Measurements from ENCODE around the gene CST9L. TPM values are rescaled to one million over a fixed set of nuclear protein-coding genes. Genes with fewer than 3 reads are reported as not detected.

Gene CST9L
- polyA plus RNA-seq, 1 donor (not counting 4 experiments of a cell fraction or from before 2014, with no cell fraction given): not detected

- H3K4me2 ChIP-seq (ENCODE audit: control insufficient read depth, extremely low read depth, insufficient read depth, low read depth, low read length): no peak overlapping the region
- H3K9me3 ChIP-seq (ENCODE audit: control insufficient read depth, low read depth, low read length): no peaks in the 10 kb centered on the region
- no peaks in the 10 kb centered on the region for H3K36me3 ChIP-seq (ENCODE audit: control insufficient read depth in 2 of 2, extremely low read depth in 1 of 2, insufficient read depth in 2 of 2, low read length in 2 of 2)
- H3K4me3 ChIP-seq (ENCODE audit: control insufficient read depth in 2 of 3, extremely low read depth in 1 of 3, insufficient read depth in 2 of 3, low read depth in 1 of 3, low read length in 3 of 3): no peak overlapping the region
- peaks cover 4% of the 10 kb centered on the region for H3K4me1 ChIP-seq (ENCODE audit: control insufficient read depth, extremely low read depth, insufficient read depth, low read length)
- no peak for DNase-seq (ENCODE audit: low read depth, low spot score)
- H3K27ac ChIP-seq (ENCODE audit: control insufficient read depth, insufficient read depth, low read length): no peak overlapping the region
- H4K20me1 ChIP-seq (ENCODE audit: control insufficient read depth, extremely low read depth, insufficient read depth, low read length): no peaks in the 10 kb centered on the region
- no peak overlapping the region for H3K9ac ChIP-seq (ENCODE audit: control insufficient read depth, extremely low read depth, insufficient read depth, low read length)
- H3K9me1 ChIP-seq (ENCODE audit: control insufficient read depth, extremely low read depth, insufficient read depth, low read length): no peaks in the 10 kb centered on the region
- no peaks in the 10 kb centered on the region for H3K27me3 ChIP-seq (ENCODE audit: control insufficient read depth, extremely low read depth, insufficient read depth, low read length)
- H2AFZ ChIP-seq (ENCODE audit: control insufficient read depth, low read length): no peak overlapping the region
- FAIRE-seq: no peak
- no peaks in the 10 kb centered on the region for H3K79me2 ChIP-seq (ENCODE audit: control insufficient read depth, insufficient read depth, low read length)
- no peak for TF ChIP-seq EZH2 (IDR thresholded peaks at IDR 0.05; ENCODE audit: low read length)
- no peak for TF ChIP-seq CTCF (optimal IDR thresholded peaks at IDR 0.05 in 1 of 3, IDR thresholded peaks at IDR 0.05 in 1 of 3, conservative IDR thresholded peaks at IDR 0.05 in 1 of 3; ENCODE audit: extremely low read depth in 1 of 3, insufficient read depth in 2 of 3, low read length in 3 of 3)
- dilution Hi-C loops (cut with MboI; ENCODE audit: extremely low pct_ligation_motif_present, low sequenced_read_pairs): no loop called here
Measured at GRCh38 chr20:23548408-23548807, 19.9 kb downstream of the CST9L start.

GRCh38 chr20:23547613-23548012 lies 20.7 kb downstream of the CST9L start:
- Histone ChIP-seq H3K9me3 (ENCODE audit: control insufficient read depth, low read depth, low read length) (no peaks in the 10 kb centered on the region), H3K4me2 (ENCODE audit: control insufficient read depth, extremely low read depth, insufficient read depth, low read depth, low read length) (no peak overlapping the region), H3K9ac (ENCODE audit: control insufficient read depth, extremely low read depth, insufficient read depth, low read length) (no peak overlapping the region), H3K27me3 (ENCODE audit: control insufficient read depth, extremely low read depth, insufficient read depth, low read length) (no peaks in the 10 kb centered on the region), H3K9me1 (ENCODE audit: control insufficient read depth, extremely low read depth, insufficient read depth, low read length) (no peaks in the 10 kb centered on the region), H3K36me3 (ENCODE audit: control insufficient read depth in 2 of 2, extremely low read depth in 1 of 2, insufficient read depth in 2 of 2, low read length in 2 of 2) (no peaks in the 10 kb centered on the region), H3K4me1 (ENCODE audit: control insufficient read depth, extremely low read depth, insufficient read depth, low read length) (peaks cover 4% of the 10 kb centered on the region), H4K20me1 (ENCODE audit: control insufficient read depth, extremely low read depth, insufficient read depth, low read length) (no peaks in the 10 kb centered on the region), H3K27ac (ENCODE audit: control insufficient read depth, insufficient read depth, low read length) (no peak overlapping the region), H3K79me2 (ENCODE audit: control insufficient read depth, insufficient read depth, low read length) (no peaks in the 10 kb centered on the region), H2AFZ (ENCODE audit: control insufficient read depth, low read length) (no peak overlapping the region), H3K4me3 (ENCODE audit: control insufficient read depth in 2 of 3, extremely low read depth in 1 of 3, insufficient read depth in 2 of 3, low read depth in 1 of 3, low read length in 3 of 3) (no peak overlapping the region)
- no peak for TF ChIP-seq CTCF (optimal IDR thresholded peaks at IDR 0.05 in 1 of 3, IDR thresholded peaks at IDR 0.05 in 1 of 3, conservative IDR thresholded peaks at IDR 0.05 in 1 of 3; ENCODE audit: extremely low read depth in 1 of 3, insufficient read depth in 2 of 3, low read length in 3 of 3)
- no peak for TF ChIP-seq EZH2 (IDR thresholded peaks at IDR 0.05; ENCODE audit: low read length)
- dilution Hi-C loops (cut with MboI; ENCODE audit: extremely low pct_ligation_motif_present, low sequenced_read_pairs): no loop called here
- FAIRE-seq (no peak), DNase-seq (ENCODE audit: low read depth, low spot score) (no peak)

All from keratinocyte (primary cell).